ENCODE measurements around the gene NQO2. TPM values are rescaled to one million over a fixed set of nuclear protein-coding genes. Genes with fewer than 3 reads are reported as not detected.

Gene NQO2
- total RNA-seq, 1 donor from 2014 or later: 9.4 TPM

DNA sequence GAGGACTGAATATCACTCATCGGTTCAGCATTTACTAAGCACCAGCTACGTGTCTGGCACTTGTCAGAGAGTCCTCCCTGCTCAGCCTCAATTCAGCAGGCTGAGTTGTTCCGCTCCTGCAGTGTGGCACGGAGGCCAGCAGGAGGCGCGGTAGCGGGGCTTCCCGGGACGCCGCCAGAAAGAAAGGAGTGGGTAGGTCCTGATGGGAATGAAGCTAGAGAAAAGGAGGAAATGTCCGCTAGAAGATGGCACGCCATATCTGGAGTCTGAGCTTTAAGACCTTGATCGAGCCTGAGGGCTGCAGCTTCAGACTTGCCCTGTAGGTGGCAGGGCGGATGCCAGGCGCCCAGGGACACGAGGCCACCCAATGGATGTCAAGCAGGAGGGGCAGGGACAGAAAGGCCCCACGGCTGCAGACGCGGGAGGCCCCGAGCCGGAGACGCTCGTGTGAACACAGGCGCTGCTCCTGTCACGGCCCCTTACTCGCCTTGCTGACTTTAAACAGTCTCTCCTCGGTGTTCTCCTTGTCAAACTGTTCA, 47.1 kb upstream of the NQO2 start:
- FAIRE-seq: peak; percentile 34
- TF ChIP-seq, protein P1, sequence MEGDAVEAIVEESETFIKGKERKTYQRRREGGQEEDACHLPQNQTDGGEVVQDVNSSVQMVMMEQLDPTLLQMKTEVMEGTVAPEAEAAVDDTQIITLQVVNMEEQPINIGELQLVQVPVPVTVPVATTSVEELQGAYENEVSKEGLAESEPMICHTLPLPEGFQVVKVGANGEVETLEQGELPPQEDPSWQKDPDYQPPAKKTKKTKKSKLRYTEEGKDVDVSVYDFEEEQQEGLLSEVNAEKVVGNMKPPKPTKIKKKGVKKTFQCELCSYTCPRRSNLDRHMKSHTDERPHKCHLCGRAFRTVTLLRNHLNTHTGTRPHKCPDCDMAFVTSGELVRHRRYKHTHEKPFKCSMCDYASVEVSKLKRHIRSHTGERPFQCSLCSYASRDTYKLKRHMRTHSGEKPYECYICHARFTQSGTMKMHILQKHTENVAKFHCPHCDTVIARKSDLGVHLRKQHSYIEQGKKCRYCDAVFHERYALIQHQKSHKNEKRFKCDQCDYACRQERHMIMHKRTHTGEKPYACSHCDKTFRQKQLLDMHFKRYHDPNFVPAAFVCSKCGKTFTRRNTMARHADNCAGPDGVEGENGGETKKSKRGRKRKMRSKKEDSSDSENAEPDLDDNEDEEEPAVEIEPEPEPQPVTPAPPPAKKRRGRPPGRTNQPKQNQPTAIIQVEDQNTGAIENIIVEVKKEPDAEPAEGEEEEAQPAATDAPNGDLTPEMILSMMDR (IDR thresholded peaks at IDR 0.05; ENCODE audit: insufficient read depth, low read depth, low read length): peak; percentile 97
- no peak for TF ChIP-seq EZH2 (IDR thresholded peaks at IDR 0.05; ENCODE audit: insufficient read depth, low read length)
- Histone ChIP-seq H3K9ac (ENCODE audit: low read length) (peak overlapping the region; percentile 17), H3K4me1 (ENCODE audit: insufficient read depth, low read length) (peaks cover 10% of the 10 kb centered on the region), H4K20me1 (ENCODE audit: insufficient read depth, low read length) (no peaks in the 10 kb centered on the region), H3K27ac (ENCODE audit: low read depth, low read length) (peak overlapping the region; percentile 19), H3K4me3 (ENCODE audit: insufficient read depth, low read depth, low read length) (no peak overlapping the region), H3K36me3 (ENCODE audit: insufficient read depth, low read length) (peaks cover 7% of the 10 kb centered on the region), H3K4me2 (ENCODE audit: low read length) (peak overlapping the region; percentile 43), H3K27me3 (ENCODE audit: insufficient read depth, low read length) (no peaks in the 10 kb centered on the region), H2AFZ (ENCODE audit: low read depth, low read length) (peak overlapping the region; percentile 80), H3K79me2 (ENCODE audit: insufficient read depth, low read length) (peaks cover 9% of the 10 kb centered on the region), H3K9me3 (ENCODE audit: insufficient read depth, low read depth, low read length) (no peaks in the 10 kb centered on the region)
- DNase-seq (ENCODE audit: low read depth): peak; percentile 74
- Mint-ChIP-seq H3K4me3 (ENCODE audit: unreplicated experiment) (no peak overlapping the region), H3K4me1 (ENCODE audit: low read depth, unreplicated experiment) (no peaks in the 10 kb centered on the region), H3K36me3 (ENCODE audit: low read depth, unreplicated experiment) (peaks cover 36% of the 10 kb centered on the region), H3K9me3 (ENCODE audit: unreplicated experiment) (no peaks in the 10 kb centered on the region), H3K27me3 (ENCODE audit: low read depth, unreplicated experiment) (peaks cover 3% of the 10 kb centered on the region), H3K27ac (ENCODE audit: unreplicated experiment) (no peak overlapping the region)

DNA sequence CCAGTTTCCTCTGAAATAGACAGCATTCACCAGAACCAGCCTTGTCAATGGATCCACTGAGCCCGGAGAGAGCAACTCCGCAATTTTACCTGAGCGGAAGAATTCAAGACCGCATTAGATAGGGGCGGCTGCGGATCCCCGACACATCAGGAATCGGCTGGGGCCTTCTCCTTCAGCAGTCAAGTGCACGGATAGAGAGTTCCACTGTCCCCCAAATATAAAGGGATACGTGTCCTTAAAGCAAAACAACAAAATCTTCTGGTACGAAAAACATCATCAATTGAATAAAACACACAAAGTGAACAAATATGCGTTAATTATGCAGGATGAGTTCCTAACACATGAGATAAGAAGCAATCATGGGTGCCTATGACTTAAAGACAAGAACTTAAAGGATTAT, 46.6 kb upstream of the NQO2 start:
- Histone ChIP-seq H4K20me1 (ENCODE audit: insufficient read depth, low read length) (no peaks in the 10 kb centered on the region), H3K36me3 (ENCODE audit: insufficient read depth, low read length) (peaks cover 7% of the 10 kb centered on the region), H3K9ac (ENCODE audit: low read length) (peak overlapping the region; percentile 17), H3K27me3 (ENCODE audit: insufficient read depth, low read length) (no peaks in the 10 kb centered on the region), H2AFZ (ENCODE audit: low read depth, low read length) (peak overlapping the region; percentile 80), H3K79me2 (ENCODE audit: insufficient read depth, low read length) (peaks cover 14% of the 10 kb centered on the region), H3K9me3 (ENCODE audit: insufficient read depth, low read depth, low read length) (no peaks in the 10 kb centered on the region), H3K4me3 (ENCODE audit: insufficient read depth, low read depth, low read length) (no peak overlapping the region), H3K4me2 (ENCODE audit: low read length) (peak overlapping the region; percentile 43), H3K4me1 (ENCODE audit: insufficient read depth, low read length) (peaks cover 10% of the 10 kb centered on the region), H3K27ac (ENCODE audit: low read depth, low read length) (peak overlapping the region; percentile 19)
- DNase-seq (ENCODE audit: low read depth): no peak
- peaks cover 3% of the 10 kb centered on the region for H3K27me3 Mint-ChIP-seq (ENCODE audit: low read depth, unreplicated experiment)
- TF ChIP-seq EZH2 (IDR thresholded peaks at IDR 0.05; ENCODE audit: insufficient read depth, low read length): no peak
- TF ChIP-seq, protein P1 (IDR thresholded peaks at IDR 0.05; ENCODE audit: insufficient read depth, low read depth, low read length): no peak
- H3K4me3 Mint-ChIP-seq (ENCODE audit: unreplicated experiment): no peak overlapping the region
- no peak for FAIRE-seq
- H3K4me1 Mint-ChIP-seq (ENCODE audit: low read depth, unreplicated experiment): no peaks in the 10 kb centered on the region
- peaks cover 32% of the 10 kb centered on the region for H3K36me3 Mint-ChIP-seq (ENCODE audit: low read depth, unreplicated experiment)
- no peak overlapping the region for H3K27ac Mint-ChIP-seq (ENCODE audit: unreplicated experiment)
- H3K9me3 Mint-ChIP-seq (ENCODE audit: unreplicated experiment): no peaks in the 10 kb centered on the region

DNA sequence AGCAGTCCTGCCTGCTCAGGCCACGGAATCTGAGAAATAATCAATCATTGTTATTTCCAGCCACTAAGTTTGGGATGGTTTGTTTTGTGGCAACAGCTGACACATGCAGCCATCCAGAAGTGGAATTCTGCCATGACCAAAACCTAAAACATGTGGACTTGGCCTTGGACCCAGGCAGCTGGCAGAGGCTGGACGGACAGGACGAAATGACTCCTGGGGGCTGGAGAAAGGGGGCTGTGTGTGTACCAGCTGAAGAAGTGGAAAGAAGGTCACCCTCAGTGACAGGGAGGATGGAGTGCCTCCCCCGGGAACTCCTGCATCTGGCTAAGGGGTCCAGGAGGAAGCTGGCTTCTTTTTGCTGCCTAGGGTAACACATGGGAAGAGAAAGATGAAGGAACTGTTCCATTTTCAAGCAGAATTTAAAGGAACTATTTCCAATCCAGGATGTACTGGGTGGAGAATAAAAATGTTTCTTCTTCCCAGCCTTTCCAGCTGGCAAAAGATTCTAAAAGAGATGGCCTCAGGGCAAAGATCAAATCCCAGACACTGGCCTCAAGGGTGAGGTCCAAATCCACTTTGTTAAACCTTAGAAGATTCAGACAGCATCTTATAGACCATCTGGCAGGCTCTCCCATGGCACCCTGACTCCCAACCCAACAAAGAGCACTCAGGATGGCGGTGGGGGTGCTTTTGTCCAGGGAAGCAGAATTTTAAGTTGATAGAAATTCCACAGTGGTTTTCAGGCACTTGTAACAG, 42.6 kb upstream of the NQO2 start:
- Mint-ChIP-seq H3K27ac (ENCODE audit: unreplicated experiment) (peak overlapping the region; percentile 7), H3K27me3 (ENCODE audit: low read depth, unreplicated experiment) (no peaks in the 10 kb centered on the region), H3K4me3 (ENCODE audit: unreplicated experiment) (peak overlapping the region; percentile 40), H3K36me3 (ENCODE audit: low read depth, unreplicated experiment) (peaks cover 16% of the 10 kb centered on the region), H3K4me1 (ENCODE audit: low read depth, unreplicated experiment) (peaks cover 18% of the 10 kb centered on the region), H3K9me3 (ENCODE audit: unreplicated experiment) (no peaks in the 10 kb centered on the region)
- Histone ChIP-seq H3K27me3 (ENCODE audit: insufficient read depth, low read length) (no peaks in the 10 kb centered on the region), H3K27ac (ENCODE audit: low read depth, low read length) (no peak overlapping the region), H3K4me1 (ENCODE audit: insufficient read depth, low read length) (peaks cover 25% of the 10 kb centered on the region), H3K9me3 (ENCODE audit: insufficient read depth, low read depth, low read length) (no peaks in the 10 kb centered on the region), H3K4me3 (ENCODE audit: insufficient read depth, low read depth, low read length) (no peak overlapping the region), H3K79me2 (ENCODE audit: insufficient read depth, low read length) (peaks cover 45% of the 10 kb centered on the region), H3K36me3 (ENCODE audit: insufficient read depth, low read length) (no peaks in the 10 kb centered on the region), H2AFZ (ENCODE audit: low read depth, low read length) (no peak overlapping the region), H4K20me1 (ENCODE audit: insufficient read depth, low read length) (peaks cover 7% of the 10 kb centered on the region), H3K4me2 (ENCODE audit: low read length) (no peak overlapping the region), H3K9ac (ENCODE audit: low read length) (no peak overlapping the region)
- no peak for FAIRE-seq
- no peak for TF ChIP-seq EZH2 (IDR thresholded peaks at IDR 0.05; ENCODE audit: insufficient read depth, low read length)
- TF ChIP-seq, protein P1 (IDR thresholded peaks at IDR 0.05; ENCODE audit: insufficient read depth, low read depth, low read length): no peak
- DNase-seq (ENCODE audit: low read depth): no peak
